ENCODE data around the gene GOLGA1. TPM values are rescaled to one million over a fixed set of nuclear protein-coding genes. Genes with fewer than 3 reads are reported as not detected.
A peak's percentile ranks its signal among the peaks of the same experiment; 100 is the strongest.

Gene GOLGA1
- total and polyA plus RNA-seq, 2 of the 13 experiments (the other 11 are each of a cell fraction or from before 2014, with no cell fraction given): 12.7 to 15.9 TPM

- TF ChIP-seq MLLT10 (CRISPR knock-in tag; IDR thresholded peaks at IDR 0.05) (no peak), HMGXB3 (CRISPR knock-in tag; IDR thresholded peaks at IDR 0.05; ENCODE audit: borderline replicate concordance) (peak; percentile 38; the same call in 1 of the 2 replicates), GLMP (CRISPR knock-in tag; IDR thresholded peaks at IDR 0.05; ENCODE audit: borderline replicate concordance) (no peak), HNRNPL (IDR thresholded peaks at IDR 0.05; ENCODE audit: low read depth, low read length) (0 out of 2 replicates have a peak, but pooled peaks have one; percentile 61), MLXIP (CRISPR knock-in tag; IDR thresholded peaks at IDR 0.05; ENCODE audit: borderline replicate concordance) (no peak), ZNF280B (CRISPR knock-in tag; IDR thresholded peaks at IDR 0.05; ENCODE audit: borderline replicate concordance) (peak; percentile 77; the same call in 1 of the 2 replicates), ZNF75D (CRISPR knock-in tag; IDR thresholded peaks at IDR 0.05; ENCODE audit: borderline replicate concordance) (no peak), ZNF614 (CRISPR knock-in tag; IDR thresholded peaks at IDR 0.05; ENCODE audit: borderline replicate concordance) (peak; percentile 90; the same call in 1 of the 2 replicates), ZKSCAN1 (IDR thresholded peaks at IDR 0.05; ENCODE audit: low read length) (no peak), HBP1 (CRISPR knock-in tag; IDR thresholded peaks at IDR 0.05; ENCODE audit: low read depth) (peak; percentile 50; the same call in 1 of the 2 replicates), DNMT1 (CRISPR knock-in tag; IDR thresholded peaks at IDR 0.05) (no peak), ZNF768 (CRISPR knock-in tag; IDR thresholded peaks at IDR 0.05) (peak; percentile 46; the same call in 1 of the 2 replicates), HNF1B (CRISPR knock-in tag; IDR thresholded peaks at IDR 0.05) (peak; percentile 53; the same call in 1 of the 2 replicates), ZNF777 (CRISPR knock-in tag; IDR thresholded peaks at IDR 0.05) (0 out of 2 replicates have a peak, but pooled peaks have one; percentile 46)
Observed at GRCh38 chr9:124940894-124941678, at the start of gene GOLGA1 (continued).

Data from HepG2 (cell line).